SK-N-SH (cell line): ENCODE data around the gene DLX5. TPM values are rescaled to one million over a fixed set of nuclear protein-coding genes. Genes with fewer than 3 reads are reported as not detected.

ENCODE experiments used
- CTCF ChIA-PET: fragments of 300-600, 350-600 bp; formaldehyde crosslinking; extraction: SDS; loops from one replicate; lab custom pipeline; 2021; lab: Yijun Ruan, JAX
- POLR2A ChIA-PET: fragments of 350-600 bp; sonication (Branson Sonifier 250); formaldehyde crosslinking; extraction: SDS; loops from one replicate; lab custom pipeline; 2020; ENCODE audit warnings: antibody characterized with exemption, inconsistent platforms; lab: Yijun Ruan, JAX
- DNase-seq: peaks from one replicate; pipeline ENCODE4 v3.0.0; 2012
- H2AFZ ChIP-seq: fragments of 200-600 bp; sonication (generic); 2 replicates; pipeline ENCODE4 v1.8.1; 2016; ENCODE audit warnings: antibody characterized with exemption, mild to moderate bottlenecking, low read depth
- H3F3A ChIP-seq: fragments of 200-600 bp; sonication (generic); replicated peaks from 2 replicates; pipeline ENCODE3; 2016; ENCODE audit warnings: antibody characterized with exemption, mild to moderate bottlenecking; ENCODE audit not compliant: insufficient read depth
- H3K27ac ChIP-seq, 2 experiments: fragments of 200-500 bp in 1 of 2; fragments of 200-600 bp in 1 of 2; sonication (Bioruptor generic) in 1 of 2; sonication (generic), shearing (Covaris generic) in 1 of 2; 2 replicates each; pipeline versions ENCODE4 v1.5.1 to v1.6.1; 2014 to 2016; ENCODE audit warnings: low read depth in 2 of 2, inconsistent platforms in 1 of 2, low read length in 1 of 2, mild to moderate bottlenecking in 1 of 2, mixed read lengths in 1 of 2
- H3K27me3 ChIP-seq: fragments of 200-600 bp; sonication (generic), shearing (Covaris generic); 2 replicates; pipeline ENCODE4 v1.6.1; 2016; ENCODE audit warnings: mixed run types; ENCODE audit not compliant: insufficient read depth
- H3K36me3 ChIP-seq, 2 experiments: fragments of 200-500 bp in 1 of 2; fragments of 200-600 bp in 1 of 2; sonication (Bioruptor generic) in 1 of 2; sonication (generic) in 1 of 2; replicated peaks in 1 of 2; 2 replicates each; pipeline versions ENCODE3 to v1.5.1; 2014 to 2016; ENCODE audit warnings: low read length in 1 of 2, mild to moderate bottlenecking in 1 of 2; ENCODE audit not compliant: insufficient read depth in 2 of 2, control insufficient read depth in 1 of 2
- H3K4me1 ChIP-seq, 2 experiments: fragments of 200-500 bp in 1 of 2; fragments of 200-600 bp in 1 of 2; sonication (Bioruptor generic) in 1 of 2; sonication (generic), shearing (Covaris generic) in 1 of 2; 2 replicates each; pipeline versions ENCODE4 v1.5.1 to v1.6.1; 2014 to 2016; ENCODE audit warnings: low read depth in 1 of 2, low read length in 1 of 2, mixed run types in 1 of 2; ENCODE audit not compliant: insufficient read depth in 2 of 2, control insufficient read depth in 1 of 2
- H3K4me2 ChIP-seq: fragments of 200-600 bp; sonication (generic), shearing (Covaris generic); 2 replicates; pipeline ENCODE4 v1.6.1; 2017; ENCODE audit warnings: mixed run types
- H3K4me3 ChIP-seq, 2 experiments: fragments of 200-500 bp in 1 of 2; fragments of 200-600 bp in 1 of 2; sonication (Bioruptor generic) in 1 of 2; sonication (generic), shearing (Covaris generic) in 1 of 2; 2 replicates each; pipeline versions ENCODE4 v1.5.1 to v1.8.1; 2014 to 2016; ENCODE audit warnings: low read depth in 2 of 2, inconsistent platforms in 1 of 2, low read length in 1 of 2, mild to moderate bottlenecking in 1 of 2, mixed read lengths in 1 of 2, moderate library complexity in 1 of 2
- H3K79me2 ChIP-seq: fragments of 200-600 bp; sonication (generic); 2 replicates; pipeline ENCODE4 v1.8.1; 2017; ENCODE audit warnings: mild to moderate bottlenecking; ENCODE audit not compliant: insufficient read depth
- H3K9ac ChIP-seq: fragments of 200-600 bp; sonication (generic); 2 replicates; pipeline ENCODE4 v1.6.1; 2017; ENCODE audit warnings: mixed run types
- H3K9me2 ChIP-seq: fragments of 200-600 bp; sonication (generic); 2 replicates; pipeline ENCODE4 v1.6.1; 2017; ENCODE audit warnings: mixed run types
- H3K9me3 ChIP-seq: fragments of 200-600 bp; sonication (generic); 2 replicates; pipeline ENCODE4 v1.6.1; 2017; ENCODE audit warnings: mixed run types, mild to moderate bottlenecking, moderate library complexity
- H4K20me1 ChIP-seq: fragments of 200-600 bp; sonication (generic); 2 replicates; pipeline ENCODE4 v1.6.1; 2017; ENCODE audit warnings: mild to moderate bottlenecking, mixed run types; ENCODE audit not compliant: insufficient read depth
- EZH2phosphoT487 ChIP-seq: fragments of 200-600 bp; sonication (generic); IDR thresholded peaks from 2 replicates; pipeline ENCODE4 v1.6.1; 2017; ENCODE audit warnings: low read depth, mixed run types, mild to moderate bottlenecking, antibody characterized with exemption, moderate library complexity, borderline replicate concordance
- FOXM1 ChIP-seq: IDR thresholded peaks from 2 replicates; pipeline ENCODE4 v1.4.0; 2012; ENCODE audit warnings: low read depth, mild to moderate bottlenecking
- GATA2 ChIP-seq: sonication (generic); formaldehyde crosslinking; IDR thresholded peaks from 2 replicates; pipeline ENCODE4 v1.5.0; 2020; ENCODE audit warnings: mild to moderate bottlenecking, missing genetic modification reagents
- MXI1 ChIP-seq: IDR thresholded peaks from 2 replicates; pipeline ENCODE4 v1.6.1; 2012; ENCODE audit warnings: mild to moderate bottlenecking, low read depth, low read length, improper control_type of control experiment
- NFIC ChIP-seq: IDR thresholded peaks from 2 replicates; pipeline ENCODE4 v1.4.0; 2012; ENCODE audit warnings: borderline replicate concordance
- NRF1 ChIP-seq: IDR thresholded peaks from 2 replicates; pipeline ENCODE4 v1.6.1; 2012; ENCODE audit warnings: low read depth, mild to moderate bottlenecking, low read length
- RFX5 ChIP-seq: IDR thresholded peaks from 2 replicates; pipeline ENCODE4 v1.6.1; 2012; ENCODE audit warnings: mild to moderate bottlenecking, improper control_type of control experiment, low read length
- RXRA ChIP-seq: IDR thresholded peaks from 2 replicates; pipeline ENCODE4 v1.4.0; 2012; ENCODE audit warnings: low read depth, mild to moderate bottlenecking, borderline replicate concordance
- SIN3A ChIP-seq: IDR thresholded peaks from 2 replicates; pipeline ENCODE4 v1.6.1; 2012; ENCODE audit warnings: low read depth, mild to moderate bottlenecking, low read length, moderate library complexity, borderline replicate concordance
- SMC3 ChIP-seq: IDR thresholded peaks from 2 replicates; pipeline ENCODE4 v1.6.1; 2012; ENCODE audit warnings: low read depth, low read length, improper control_type of control experiment
- ZBTB33 ChIP-seq: IDR thresholded peaks from 2 replicates; pipeline ENCODE4 v1.4.0; 2012; ENCODE audit warnings: low read depth, borderline replicate concordance
- WGBS: methylation state at CpG from one replicate; pipeline ENCODE4 v1.1.6; 2017; ENCODE audit warnings: low lambda C conversion rate; 5-methylcytosine and 5-hydroxymethylcytosine counted together
- polyA plus RNA-seq, 3 experiments: library from polyadenylated mRNA; depleted of rRNA; stranded (reverse); fragments of >200 nt; gene quantifications; 2 replicates each; pipeline ENCODE4 v1.2.3, GENCODE V29; 2012

Gene DLX5
- polyA plus RNA-seq, 1 of the 3 experiments (the other 2 are of a cell fraction): not detected

GRCh38 chr7:96995406-96996110, 29.1 kb downstream of the DLX5 start:
- Histone ChIP-seq H3K27me3 (peaks cover 4% of the 10 kb centered on the region; the same call in 1 of the 2 replicates), H2AFZ (no peak overlapping the region), H3K4me3 (no peak overlapping the region), H3K36me3 (no peaks in the 10 kb centered on the region), H3K4me1 (no peaks in the 10 kb centered on the region; a peak in 1 of 4 replicates), H4K20me1 (no peaks in the 10 kb centered on the region), H3F3A (no peaks in the 10 kb centered on the region), H3K79me2 (no peaks in the 10 kb centered on the region), H3K4me2 (no peak overlapping the region), H3K9me3 (no peaks in the 10 kb centered on the region), H3K27ac (no peak overlapping the region), H3K9me2 (no peaks in the 10 kb centered on the region), H3K9ac (no peak overlapping the region)
- WGBS: 30% methylated on average over 6 of the region's 6 CpGs
- POLR2A ChIA-PET: no interaction called here
- DNase-seq: no peak
- CTCF ChIA-PET: interaction anchor here (1.3 kb wide), 1 partner anchor 580 kb away, joined by 4 read pairs; no protein-coding TSS in a partner anchor
- TF ChIP-seq GATA2 (CRISPR knock-in tag) (no peak), RFX5 (no peak), NRF1 (no peak), MXI1 (no peak), RXRA (no peak), ZBTB33 (no peak), FOXM1 (no peak), SMC3 (no peak), SIN3A (no peak), NFIC (no peak), EZH2phosphoT487 (no peak)

- WGBS: 22% methylated on average over 1 of the region's 1 CpG
- no peak overlapping the region for H3K4me2 ChIP-seq
- TF ChIP-seq EZH2phosphoT487: no peak
- TF ChIP-seq, all 33 proteins: peak for 0
- Histone ChIP-seq H3K9me2 (no peaks in the 10 kb centered on the region), H3K9me3 (no peaks in the 10 kb centered on the region), H3K27me3 (peaks cover 4% of the 10 kb centered on the region; the same call in 1 of the 2 replicates), H4K20me1 (no peaks in the 10 kb centered on the region), H3K4me1 (no peaks in the 10 kb centered on the region; a peak in 1 of 4 replicates), H3F3A (no peaks in the 10 kb centered on the region), H3K36me3 (no peaks in the 10 kb centered on the region), H3K4me3 (no peak overlapping the region), H3K79me2 (no peaks in the 10 kb centered on the region), H2AFZ (no peak overlapping the region), H3K9ac (no peak overlapping the region), H3K27ac (no peak overlapping the region)
- no peak for DNase-seq
- POLR2A ChIA-PET: no interaction called here
- CTCF ChIA-PET: interaction anchor here (0.9 kb wide), 1 partner anchor 14 kb away, joined by 4 read pairs; no protein-coding TSS in a partner anchor
Observed at GRCh38 chr7:96993980-96994379, 30.7 kb downstream of the DLX5 start.
